ENCODE measurements around the gene IZUMO1.

The IZUMO1 gene

DNA sequence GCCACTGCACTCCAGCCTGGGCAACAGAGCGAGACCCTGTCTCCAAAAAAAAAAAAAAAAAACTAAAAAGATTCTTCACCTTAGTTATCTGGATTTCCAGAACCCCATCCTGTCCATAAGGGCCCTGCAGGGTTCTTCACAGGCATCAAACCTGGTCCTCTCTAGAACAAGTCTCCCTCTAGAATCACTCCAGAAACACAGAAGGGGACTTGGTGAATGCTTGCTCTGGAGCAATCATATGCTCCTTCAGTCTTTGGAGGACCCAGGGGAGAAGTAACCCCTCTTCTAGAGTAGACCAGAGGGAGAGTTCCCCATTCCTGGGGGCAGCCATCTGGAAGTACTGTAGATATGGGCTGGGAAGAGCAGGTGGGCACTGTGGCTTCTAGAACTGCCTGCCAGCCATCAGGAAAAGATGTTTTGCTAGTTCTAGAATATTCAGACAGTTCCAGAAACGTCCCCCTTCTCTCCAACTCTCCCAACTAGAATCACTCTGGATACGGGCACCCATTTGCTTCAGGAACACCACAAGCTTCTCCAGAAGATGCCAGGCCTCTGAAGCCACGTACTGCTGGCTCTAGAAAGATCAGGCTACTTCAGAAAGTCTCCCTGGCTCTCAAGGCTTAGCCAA lies 3.0 kb upstream of the IZUMO1 start:
- H3K27ac ChIP-seq = no peak overlapping the region
- TF ChIP-seq ZFX (IDR thresholded peaks at IDR 0.05) = no peak
- TF ChIP-seq, protein P1, sequence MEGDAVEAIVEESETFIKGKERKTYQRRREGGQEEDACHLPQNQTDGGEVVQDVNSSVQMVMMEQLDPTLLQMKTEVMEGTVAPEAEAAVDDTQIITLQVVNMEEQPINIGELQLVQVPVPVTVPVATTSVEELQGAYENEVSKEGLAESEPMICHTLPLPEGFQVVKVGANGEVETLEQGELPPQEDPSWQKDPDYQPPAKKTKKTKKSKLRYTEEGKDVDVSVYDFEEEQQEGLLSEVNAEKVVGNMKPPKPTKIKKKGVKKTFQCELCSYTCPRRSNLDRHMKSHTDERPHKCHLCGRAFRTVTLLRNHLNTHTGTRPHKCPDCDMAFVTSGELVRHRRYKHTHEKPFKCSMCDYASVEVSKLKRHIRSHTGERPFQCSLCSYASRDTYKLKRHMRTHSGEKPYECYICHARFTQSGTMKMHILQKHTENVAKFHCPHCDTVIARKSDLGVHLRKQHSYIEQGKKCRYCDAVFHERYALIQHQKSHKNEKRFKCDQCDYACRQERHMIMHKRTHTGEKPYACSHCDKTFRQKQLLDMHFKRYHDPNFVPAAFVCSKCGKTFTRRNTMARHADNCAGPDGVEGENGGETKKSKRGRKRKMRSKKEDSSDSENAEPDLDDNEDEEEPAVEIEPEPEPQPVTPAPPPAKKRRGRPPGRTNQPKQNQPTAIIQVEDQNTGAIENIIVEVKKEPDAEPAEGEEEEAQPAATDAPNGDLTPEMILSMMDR (conservative IDR thresholded peaks at IDR 0.05) = no peak

DNA sequence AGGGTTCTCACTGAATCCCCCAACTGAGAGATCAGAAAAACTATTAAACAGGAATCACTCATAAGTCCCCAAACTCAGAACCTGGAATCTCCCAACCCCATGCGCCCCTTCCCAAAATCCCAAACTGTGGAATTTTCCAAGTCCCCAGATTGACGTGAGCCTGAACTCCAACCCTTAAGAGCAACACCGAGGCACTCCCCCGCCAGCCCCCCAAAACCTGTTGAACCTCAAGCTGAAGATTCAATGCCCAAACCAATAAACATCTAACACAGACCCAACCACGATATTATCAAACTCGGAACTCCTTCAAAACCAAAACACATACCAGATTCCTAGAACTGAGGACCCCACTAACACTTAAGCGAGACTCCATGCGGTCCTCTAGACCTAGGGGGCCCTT lies 599 bp downstream of the IZUMO1 start:
- H3K27ac ChIP-seq = no peak overlapping the region
- TF ChIP-seq, protein P1 (conservative IDR thresholded peaks at IDR 0.05) = no peak
- TF ChIP-seq ZFX (IDR thresholded peaks at IDR 0.05) = no peak

DNA sequence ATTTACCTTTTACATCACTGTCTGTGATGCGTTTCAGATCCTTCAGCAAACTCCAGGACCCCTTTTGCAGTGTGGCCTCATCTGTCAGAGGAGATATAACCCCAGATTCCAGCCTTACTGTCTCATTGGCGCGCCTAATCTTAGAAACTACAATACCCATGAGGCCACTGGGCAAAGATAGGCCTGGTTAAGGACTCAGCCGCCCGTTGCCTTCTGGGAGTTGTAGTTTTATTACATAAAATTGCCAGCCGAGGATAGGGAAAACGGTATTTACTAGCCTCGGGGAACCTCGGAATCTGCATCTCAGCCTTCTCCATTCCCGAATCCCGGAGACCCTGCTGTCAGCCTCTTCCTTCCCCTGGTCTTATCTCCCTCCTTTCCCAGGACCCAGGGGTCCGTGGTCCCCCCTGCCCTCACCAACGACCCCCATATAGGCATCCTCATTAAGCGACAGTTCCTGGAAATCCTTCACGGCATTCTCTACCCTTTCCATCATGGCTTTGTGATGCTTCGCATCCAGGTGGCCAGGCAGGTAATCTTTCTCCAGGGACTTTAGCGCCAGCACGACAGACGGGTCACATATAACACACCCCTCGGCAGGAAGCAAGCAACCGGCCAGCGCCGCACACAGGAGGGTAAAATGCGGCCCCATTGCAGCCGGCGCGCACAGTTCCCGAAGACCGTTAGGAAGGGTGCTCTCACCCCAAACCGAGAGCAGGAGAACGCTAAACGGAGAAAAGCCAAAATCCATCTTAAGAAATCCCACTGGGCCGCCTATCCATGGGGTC lies 1.3 kb downstream of the IZUMO1 start:
- TF ChIP-seq, protein P1 (conservative IDR thresholded peaks at IDR 0.05) = no peak
- no peak for TF ChIP-seq ZFX (IDR thresholded peaks at IDR 0.05)
- no peak overlapping the region for H3K27ac ChIP-seq

DNA sequence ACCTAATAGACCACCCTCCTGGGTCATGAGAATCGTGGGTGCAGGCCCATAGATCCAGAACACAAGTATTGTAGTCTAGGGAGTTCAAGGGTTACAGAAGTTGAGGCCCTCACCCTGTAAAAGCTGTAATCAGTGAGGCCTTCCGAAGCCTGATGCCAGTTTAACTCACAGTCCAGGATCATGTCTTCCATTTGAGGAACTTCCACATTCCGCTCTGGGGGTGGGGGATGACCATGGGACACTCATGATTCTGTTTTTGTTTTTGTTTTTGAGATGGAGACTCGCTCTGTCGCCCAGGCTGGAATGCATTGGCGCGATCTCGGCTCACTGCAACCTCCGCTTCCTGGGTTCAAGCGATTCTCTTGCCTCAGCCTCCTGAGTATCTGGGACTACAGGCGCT lies 4.6 kb downstream of the IZUMO1 start:
- no peak overlapping the region for H3K27ac ChIP-seq
- TF ChIP-seq, protein P1 (conservative IDR thresholded peaks at IDR 0.05) = no peak

DNA sequence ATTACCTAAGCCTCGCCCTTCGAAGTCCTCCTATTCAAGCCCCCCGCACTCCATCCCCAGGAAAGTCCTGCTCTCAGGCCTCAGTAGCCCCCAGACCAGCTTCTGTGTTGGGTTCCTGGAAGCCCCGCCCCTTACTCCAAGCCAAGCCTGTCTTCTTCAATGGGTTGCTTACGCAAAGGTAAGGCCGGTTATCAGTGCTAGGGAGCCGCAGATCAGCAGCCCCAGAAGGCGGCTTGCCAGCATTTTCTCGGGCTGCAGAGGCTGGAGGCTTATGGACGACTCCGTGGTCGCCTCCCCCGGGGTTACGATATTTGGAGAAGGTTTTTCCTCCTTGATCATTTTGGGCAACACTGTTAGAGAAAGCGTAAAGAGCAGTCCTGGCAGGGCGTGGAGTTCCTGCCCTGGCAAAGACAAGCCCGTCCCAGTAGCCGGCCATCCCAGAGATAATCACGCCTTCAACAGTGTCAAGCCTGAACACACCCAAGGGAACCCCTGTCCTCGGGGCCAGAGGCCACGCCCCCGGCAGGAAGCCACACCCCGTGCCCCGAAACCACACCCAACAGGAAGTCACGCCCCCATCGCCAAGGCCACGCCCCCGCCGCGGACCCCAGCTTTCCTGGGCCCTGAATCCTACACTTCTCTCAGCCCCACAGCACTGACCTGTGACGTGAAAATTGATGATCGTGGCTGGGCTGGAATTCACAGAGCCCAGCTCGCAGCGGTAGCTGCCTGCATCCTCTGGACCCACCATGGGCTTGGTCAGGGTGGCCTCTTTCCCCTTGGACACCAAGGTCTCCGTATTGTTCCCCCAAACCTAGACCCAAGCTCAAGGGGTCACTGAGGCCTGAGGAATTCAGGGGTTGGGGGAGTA lies 5.3 kb downstream of the IZUMO1 start:
- no peak overlapping the region for H3K27ac ChIP-seq
- TF ChIP-seq, protein P1 (conservative IDR thresholded peaks at IDR 0.05) = no peak
- no peak for TF ChIP-seq ZFX (IDR thresholded peaks at IDR 0.05)

DNA sequence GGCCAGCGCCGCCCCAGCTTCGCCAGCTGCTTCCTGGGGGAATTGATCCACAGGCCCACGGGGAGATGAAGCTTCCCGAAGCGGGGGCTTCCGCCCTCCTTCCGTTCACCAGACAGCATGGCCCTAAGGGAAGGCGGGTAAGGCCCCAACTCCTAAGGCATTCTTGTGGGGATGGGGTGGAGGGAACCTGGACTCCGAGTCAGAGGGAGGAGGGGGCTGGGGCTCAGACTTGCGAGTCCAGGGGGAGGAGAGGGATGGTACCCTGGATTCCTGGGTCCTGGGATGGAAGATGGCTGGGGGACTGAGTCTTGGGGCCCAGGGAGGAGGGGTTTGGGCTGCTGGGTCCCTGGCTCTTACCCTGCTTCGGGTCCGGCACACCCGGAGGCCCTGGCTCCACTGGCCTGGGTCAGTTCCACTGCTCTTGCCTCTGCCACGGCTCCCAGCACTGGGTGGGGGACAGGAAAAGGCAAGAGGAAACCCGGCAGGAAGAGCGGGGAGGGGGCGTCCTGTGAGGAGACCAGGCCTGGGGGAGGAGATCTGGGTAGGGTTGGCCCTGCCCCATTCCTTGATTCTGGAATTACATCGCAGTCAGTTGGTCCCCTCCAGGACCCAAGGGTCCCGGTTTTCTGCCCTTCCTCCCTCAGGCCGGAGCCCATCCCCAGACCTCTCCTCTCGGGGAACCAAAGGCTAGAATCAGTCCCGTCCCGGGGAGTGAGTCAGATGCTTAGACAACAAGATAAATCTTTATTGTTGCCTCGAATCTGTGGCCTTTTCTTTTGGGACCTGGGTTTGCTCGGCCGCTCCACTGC lies 6.3 kb downstream of the IZUMO1 start, which contains the start of gene RASIP1:
Gene RASIP1 (minus strand): TSS at position 447 of the 809 bp plus-strand sequence. CDS start 328 bp downstream, at position 119.
- H3K27ac ChIP-seq = peak within 1 kb of the TSS; percentile 81
- TF ChIP-seq ZFX (IDR thresholded peaks at IDR 0.05) = no peak
- TF ChIP-seq, protein P1 (conservative IDR thresholded peaks at IDR 0.05) = no peak
